Measurements from ENCODE around the gene OSGIN1. TPM values are rescaled to one million over a fixed set of nuclear protein-coding genes. Genes with fewer than 3 reads are reported as not detected.

The OSGIN1 gene
- total and polyA plus RNA-seq, 9 donors, result 0.65 to 9.3 (median 5.4) TPM

DNA sequence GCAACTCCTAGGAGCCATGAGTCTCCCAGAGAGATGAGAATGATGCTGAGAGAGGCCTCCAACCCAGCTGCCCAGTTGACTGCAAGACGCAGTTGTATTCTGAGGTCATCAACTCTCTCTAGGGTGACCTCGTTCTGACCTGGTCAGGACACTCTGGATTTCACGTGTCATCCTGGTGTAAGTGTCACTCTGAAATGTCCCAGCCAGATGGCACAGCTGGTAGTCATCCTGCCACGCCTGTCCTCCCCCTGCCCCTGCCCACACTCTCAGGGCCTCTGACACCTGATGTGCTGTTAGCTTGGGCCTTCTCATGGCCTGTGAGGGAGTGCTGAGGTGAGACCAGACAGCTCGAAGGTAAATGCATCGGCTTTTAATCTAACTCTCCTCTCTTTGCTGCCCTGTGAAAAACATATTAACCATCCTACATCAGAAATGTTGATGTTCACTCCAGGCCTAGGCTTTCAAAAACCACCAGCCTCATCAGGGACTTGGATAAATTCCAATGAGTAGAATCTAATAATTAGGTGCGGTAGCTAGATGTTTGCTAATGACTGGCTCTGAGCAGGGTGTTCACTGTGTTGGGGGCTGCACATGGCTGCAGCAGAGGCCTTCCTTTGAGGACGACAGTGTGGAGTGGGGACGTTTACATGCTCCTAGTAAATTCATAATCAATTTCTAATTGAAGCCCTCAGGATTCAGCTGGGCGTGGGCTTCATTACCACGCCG lies 40.4 kb upstream of the OSGIN1 start:
- Histone ChIP-seq H3K27me3 (no peaks in the 10 kb centered on the region), H3K4me3 (no peak overlapping the region), H3K27ac (no peak overlapping the region), H3K9me3 (no peaks in the 10 kb centered on the region), H3K36me3 (peaks cover 2% of the 10 kb centered on the region), H3K4me1 (ENCODE audit: insufficient read depth) (no peaks in the 10 kb centered on the region)
- no peak for DNase-seq
- 77 to 83% (median 83%) methylated on average over 12 of the region's 12 CpGs for WGBS, 3 donors
- intact Hi-C loops (cut with DNase I), result no loop called here
- TF ChIP-seq EP300 (IDR thresholded peaks at IDR 0.05) (no peak), CTCF (IDR thresholded peaks at IDR 0.05) (no peak), POLR2A (IDR thresholded peaks at IDR 0.05) (no peak)

DNA sequence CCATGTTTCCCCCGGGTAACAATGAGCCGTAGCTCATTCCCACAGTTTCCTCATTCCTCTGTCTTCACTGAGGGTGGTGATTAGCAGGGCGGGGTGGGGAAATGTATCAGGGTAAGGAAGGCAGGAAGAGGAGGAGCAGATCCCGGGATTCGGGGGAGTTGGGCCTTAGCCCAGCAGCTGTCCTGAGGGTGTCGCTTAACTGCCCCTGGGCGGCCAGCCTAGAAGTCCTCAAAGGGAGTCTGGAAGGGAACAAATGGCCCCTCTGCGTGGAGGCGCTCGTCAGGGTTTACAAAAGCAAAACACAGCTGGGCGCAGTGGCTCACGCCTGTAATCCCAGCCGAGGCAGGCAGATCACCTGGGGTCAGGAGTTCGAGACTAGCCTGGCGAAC lies 39.8 kb upstream of the OSGIN1 start:
- 75 to 78% (median 76%) methylated on average over 15 of the region's 15 CpGs for WGBS, 3 donors
- peaks cover 2% of the 10 kb centered on the region for H3K36me3 ChIP-seq
- H3K4me1 ChIP-seq (ENCODE audit: insufficient read depth), result no peaks in the 10 kb centered on the region
- no peak overlapping the region for H3K4me3 ChIP-seq
- H3K27ac ChIP-seq, result no peak overlapping the region
- no peaks in the 10 kb centered on the region for H3K27me3 ChIP-seq
- DNase-seq, result no peak
- intact Hi-C loops (cut with DNase I), result no loop called here
- no peak for TF ChIP-seq CTCF (IDR thresholded peaks at IDR 0.05)
- no peak for TF ChIP-seq EP300 (IDR thresholded peaks at IDR 0.05)
- no peak for TF ChIP-seq POLR2A (IDR thresholded peaks at IDR 0.05)
- H3K9me3 ChIP-seq, result no peaks in the 10 kb centered on the region

DNA sequence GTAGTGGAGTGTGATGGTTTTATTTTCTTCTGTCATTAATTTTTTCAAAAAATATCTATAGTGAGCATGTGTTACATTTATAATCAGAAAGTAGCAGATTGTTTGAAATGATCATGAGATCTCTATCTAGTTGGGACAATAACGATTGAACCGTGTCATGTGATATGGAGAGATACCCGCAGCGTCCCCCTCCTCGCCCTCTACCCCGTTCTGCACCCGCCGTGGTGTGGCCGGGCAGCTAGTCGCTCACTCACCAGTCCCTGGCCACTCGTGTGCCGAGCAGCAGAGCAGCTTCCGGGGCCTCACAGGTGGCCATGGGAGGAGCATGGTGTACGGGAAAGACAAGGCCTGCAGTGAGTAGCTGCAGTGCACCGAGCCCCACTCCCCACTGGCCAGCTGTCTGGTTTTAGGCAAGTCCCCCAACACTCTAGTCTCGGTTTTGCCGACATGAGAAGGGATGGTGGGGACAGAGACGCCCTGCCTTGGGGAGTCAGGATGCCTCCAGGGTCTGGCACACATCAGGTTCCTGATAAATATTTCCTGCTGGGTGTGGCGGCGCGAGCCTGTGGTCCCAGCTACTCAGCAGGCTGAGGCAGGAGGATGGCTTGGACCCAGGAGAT lies 38.8 kb upstream of the OSGIN1 start:
- no peak for DNase-seq
- Histone ChIP-seq H3K27ac (no peak overlapping the region), H3K36me3 (peaks cover 2% of the 10 kb centered on the region), H3K27me3 (no peaks in the 10 kb centered on the region), H3K4me3 (no peak overlapping the region), H3K4me1 (ENCODE audit: insufficient read depth) (no peaks in the 10 kb centered on the region), H3K9me3 (no peaks in the 10 kb centered on the region)
- intact Hi-C loops (cut with DNase I), result no loop called here
- WGBS, 3 donors, result 88 to 92% (median 89%) methylated on average over 21 of the region's 21 CpGs
- TF ChIP-seq CTCF (IDR thresholded peaks at IDR 0.05) (no peak), EP300 (IDR thresholded peaks at IDR 0.05) (no peak), POLR2A (IDR thresholded peaks at IDR 0.05) (no peak)

DNA sequence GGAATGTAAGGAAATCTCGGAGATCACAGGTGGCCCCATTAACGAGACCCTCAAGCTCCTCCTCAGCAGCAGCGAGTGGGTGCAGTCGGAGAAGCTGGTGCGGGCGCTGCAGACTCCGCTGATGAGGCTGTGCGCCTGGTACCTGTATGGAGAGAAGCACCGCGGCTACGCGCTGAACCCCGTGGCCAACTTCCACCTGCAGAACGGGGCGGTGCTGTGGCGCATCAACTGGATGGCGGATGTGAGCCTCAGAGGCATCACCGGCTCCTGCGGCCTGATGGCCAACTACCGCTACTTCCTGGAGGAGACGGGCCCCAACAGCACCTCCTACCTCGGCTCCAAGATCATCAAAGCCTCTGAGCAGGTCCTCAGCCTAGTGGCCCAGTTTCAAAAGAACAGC lies 38.0 kb upstream of the OSGIN1 start:
- Histone ChIP-seq H3K27ac (no peak overlapping the region), H3K27me3 (no peaks in the 10 kb centered on the region), H3K36me3 (peaks cover 2% of the 10 kb centered on the region), H3K9me3 (no peaks in the 10 kb centered on the region), H3K4me3 (no peak overlapping the region), H3K4me1 (ENCODE audit: insufficient read depth) (no peaks in the 10 kb centered on the region)
- intact Hi-C loops (cut with DNase I), result no loop called here
- no peak for TF ChIP-seq POLR2A (IDR thresholded peaks at IDR 0.05)
- no peak for TF ChIP-seq CTCF (IDR thresholded peaks at IDR 0.05)
- TF ChIP-seq EP300 (IDR thresholded peaks at IDR 0.05), result no peak
- DNase-seq, result no peak
- 92 to 96% (median 95%) methylated on average over 22 of the region's 22 CpGs for WGBS, 3 donors

Data from ovary (tissue), 9 donors.